Measurements from ENCODE around the gene KCNJ14. TPM values are rescaled to one million over a fixed set of nuclear protein-coding genes. Genes with fewer than 3 reads are reported as not detected.

KCNJ14 gene
- total RNA-seq, 4 donors from 2014 or later, result 0.56 to 2.2 (median 1.1) TPM

DNA sequence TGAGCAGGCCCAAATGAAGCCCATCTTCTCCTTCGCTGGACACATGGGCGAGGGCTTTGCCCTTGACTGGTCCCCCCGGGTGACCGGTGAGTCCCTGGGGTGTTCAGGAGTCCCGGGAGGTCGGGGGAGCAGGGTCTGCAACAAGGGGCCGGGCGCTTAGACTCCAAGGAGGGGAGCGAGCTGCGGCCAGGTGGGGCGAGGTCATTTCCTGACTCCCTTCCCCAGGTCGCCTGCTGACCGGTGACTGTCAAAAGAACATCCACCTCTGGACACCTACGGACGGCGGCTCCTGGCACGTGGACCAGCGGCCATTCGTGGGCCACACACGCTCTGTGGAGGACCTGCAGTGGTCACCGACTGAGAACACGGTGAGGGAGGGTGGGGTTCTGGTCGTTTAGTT lies 4.9 kb upstream of the KCNJ14 start:
- ATAC-seq (ENCODE audit: low FRiP score), result no peak
- no peak for DNase-seq (ENCODE audit: low spot score)
- TF ChIP-seq, protein P1, sequence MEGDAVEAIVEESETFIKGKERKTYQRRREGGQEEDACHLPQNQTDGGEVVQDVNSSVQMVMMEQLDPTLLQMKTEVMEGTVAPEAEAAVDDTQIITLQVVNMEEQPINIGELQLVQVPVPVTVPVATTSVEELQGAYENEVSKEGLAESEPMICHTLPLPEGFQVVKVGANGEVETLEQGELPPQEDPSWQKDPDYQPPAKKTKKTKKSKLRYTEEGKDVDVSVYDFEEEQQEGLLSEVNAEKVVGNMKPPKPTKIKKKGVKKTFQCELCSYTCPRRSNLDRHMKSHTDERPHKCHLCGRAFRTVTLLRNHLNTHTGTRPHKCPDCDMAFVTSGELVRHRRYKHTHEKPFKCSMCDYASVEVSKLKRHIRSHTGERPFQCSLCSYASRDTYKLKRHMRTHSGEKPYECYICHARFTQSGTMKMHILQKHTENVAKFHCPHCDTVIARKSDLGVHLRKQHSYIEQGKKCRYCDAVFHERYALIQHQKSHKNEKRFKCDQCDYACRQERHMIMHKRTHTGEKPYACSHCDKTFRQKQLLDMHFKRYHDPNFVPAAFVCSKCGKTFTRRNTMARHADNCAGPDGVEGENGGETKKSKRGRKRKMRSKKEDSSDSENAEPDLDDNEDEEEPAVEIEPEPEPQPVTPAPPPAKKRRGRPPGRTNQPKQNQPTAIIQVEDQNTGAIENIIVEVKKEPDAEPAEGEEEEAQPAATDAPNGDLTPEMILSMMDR (IDR thresholded peaks at IDR 0.05), result no peak

DNA sequence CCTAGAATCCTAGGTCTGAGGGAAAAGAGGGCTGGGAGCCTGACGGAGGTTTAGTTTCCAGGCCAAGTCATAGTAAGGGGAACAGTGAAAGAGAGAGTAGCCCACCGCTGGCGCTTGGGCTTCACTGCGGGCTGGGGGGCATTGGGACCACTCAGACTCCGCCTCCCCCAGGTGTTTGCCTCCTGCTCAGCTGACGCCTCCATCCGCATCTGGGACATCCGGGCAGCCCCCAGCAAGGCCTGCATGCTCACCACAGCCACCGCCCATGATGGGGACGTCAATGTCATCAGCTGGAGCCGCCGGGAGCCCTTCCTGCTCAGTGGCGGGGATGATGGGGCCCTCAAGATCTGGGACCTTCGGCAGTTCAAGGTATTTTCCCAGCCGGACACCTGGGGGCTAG lies 4.5 kb upstream of the KCNJ14 start:
- TF ChIP-seq, protein P1 (IDR thresholded peaks at IDR 0.05), result no peak
- no peak for DNase-seq (ENCODE audit: low spot score)
- no peak for ATAC-seq (ENCODE audit: low FRiP score)

DNA sequence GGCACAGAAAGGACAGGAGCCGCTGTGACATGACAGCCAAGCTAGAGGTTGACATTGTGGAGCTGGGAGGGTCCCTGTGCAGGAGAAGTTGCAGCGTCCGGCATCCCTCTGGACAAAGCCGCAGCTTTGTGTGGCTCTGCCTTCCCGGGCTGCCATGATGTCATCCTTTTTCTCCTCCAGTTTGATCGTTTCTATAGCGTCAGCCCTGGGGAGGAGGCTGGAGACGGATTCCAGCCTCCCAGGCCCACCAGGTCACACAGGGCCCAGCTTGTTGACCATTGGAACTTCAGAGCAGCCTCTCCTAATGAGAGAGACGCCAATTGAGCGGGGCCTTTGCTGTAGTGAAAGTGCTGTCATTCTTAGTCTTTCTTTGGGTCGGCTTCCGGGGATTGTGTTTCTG lies 3.8 kb upstream of the KCNJ14 start:
- TF ChIP-seq, protein P1 (IDR thresholded peaks at IDR 0.05), result no peak
- ATAC-seq (ENCODE audit: low FRiP score) (no peak), DNase-seq (ENCODE audit: low spot score) (no peak)

DNA sequence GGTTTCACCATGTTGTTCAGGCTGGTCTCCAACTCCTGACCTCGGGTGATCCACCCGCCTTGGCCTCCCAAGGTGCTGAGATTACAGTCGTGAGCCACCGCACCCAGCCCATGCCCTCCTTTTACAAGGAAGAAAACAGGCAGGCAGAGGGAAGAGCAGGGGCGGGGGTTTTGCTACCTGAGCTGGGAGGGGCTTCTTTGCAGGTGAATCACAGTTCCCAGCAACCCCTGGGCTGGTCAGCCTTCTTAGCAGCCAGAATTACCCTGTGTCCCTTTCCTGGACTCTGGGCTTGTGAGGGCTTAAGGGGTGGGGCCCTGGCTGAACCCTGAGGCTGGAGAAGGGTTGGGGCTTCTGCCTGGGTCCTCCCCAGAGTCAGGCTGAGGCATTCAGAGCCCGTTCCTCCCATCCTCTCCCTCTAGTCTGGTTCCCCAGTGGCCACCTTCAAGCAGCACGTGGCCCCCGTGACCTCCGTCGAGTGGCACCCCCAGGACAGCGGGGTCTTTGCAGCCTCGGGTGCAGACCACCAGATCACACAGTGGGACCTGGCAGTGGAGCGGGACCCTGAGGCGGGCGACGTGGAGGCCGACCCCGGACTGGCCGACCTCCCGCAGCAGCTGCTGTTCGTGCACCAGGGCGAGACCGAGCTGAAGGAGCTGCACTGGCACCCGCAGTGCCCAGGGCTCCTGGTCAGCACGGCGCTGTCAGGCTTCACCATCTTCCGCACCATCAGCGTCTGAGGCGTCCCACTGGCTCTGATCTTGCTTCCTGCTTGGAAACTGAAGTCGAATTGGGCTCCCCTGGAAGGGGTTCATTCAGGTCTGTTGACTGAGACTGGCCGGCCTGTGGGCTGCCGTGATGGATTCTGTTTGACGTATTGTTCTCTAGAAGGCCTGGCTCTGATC lies 2.8 kb upstream of the KCNJ14 start:
- TF ChIP-seq, protein P1 (IDR thresholded peaks at IDR 0.05), result no peak
- ATAC-seq (ENCODE audit: low FRiP score), result no peak
- DNase-seq (ENCODE audit: low spot score), result no peak

DNA sequence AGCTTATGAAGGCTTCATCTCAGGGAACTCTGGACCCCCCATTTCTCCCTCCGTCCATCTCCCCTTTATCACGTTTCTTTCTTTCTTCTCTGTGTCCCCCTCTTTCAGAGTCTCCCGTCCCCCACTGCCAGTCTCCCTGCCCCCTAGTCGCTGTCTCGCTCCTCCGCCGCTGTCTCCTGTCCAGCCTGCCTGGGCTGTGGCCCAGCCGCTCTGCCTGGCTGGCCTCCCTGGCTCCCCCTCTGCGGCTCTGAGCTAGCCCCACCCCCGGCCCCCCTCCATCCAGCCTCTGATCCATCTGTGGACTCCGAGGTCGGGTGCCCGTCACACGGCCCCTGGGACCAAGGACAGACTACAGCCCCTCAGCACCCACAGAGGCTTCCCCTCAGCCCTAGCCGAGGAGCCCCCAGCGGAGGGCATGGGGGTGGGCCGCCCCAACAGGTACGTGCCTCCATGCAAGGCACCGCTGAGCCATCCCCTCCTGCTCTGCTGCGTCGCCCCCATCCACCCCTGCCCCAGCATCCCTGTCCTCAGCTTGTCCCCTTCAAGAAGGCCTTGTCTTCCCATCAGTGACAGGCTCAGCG lies 1.1 kb upstream of the KCNJ14 start:
- DNase-seq (ENCODE audit: low spot score) (no peak), ATAC-seq (ENCODE audit: low FRiP score) (no peak)
- TF ChIP-seq, protein P1 (IDR thresholded peaks at IDR 0.05), result no peak

DNA sequence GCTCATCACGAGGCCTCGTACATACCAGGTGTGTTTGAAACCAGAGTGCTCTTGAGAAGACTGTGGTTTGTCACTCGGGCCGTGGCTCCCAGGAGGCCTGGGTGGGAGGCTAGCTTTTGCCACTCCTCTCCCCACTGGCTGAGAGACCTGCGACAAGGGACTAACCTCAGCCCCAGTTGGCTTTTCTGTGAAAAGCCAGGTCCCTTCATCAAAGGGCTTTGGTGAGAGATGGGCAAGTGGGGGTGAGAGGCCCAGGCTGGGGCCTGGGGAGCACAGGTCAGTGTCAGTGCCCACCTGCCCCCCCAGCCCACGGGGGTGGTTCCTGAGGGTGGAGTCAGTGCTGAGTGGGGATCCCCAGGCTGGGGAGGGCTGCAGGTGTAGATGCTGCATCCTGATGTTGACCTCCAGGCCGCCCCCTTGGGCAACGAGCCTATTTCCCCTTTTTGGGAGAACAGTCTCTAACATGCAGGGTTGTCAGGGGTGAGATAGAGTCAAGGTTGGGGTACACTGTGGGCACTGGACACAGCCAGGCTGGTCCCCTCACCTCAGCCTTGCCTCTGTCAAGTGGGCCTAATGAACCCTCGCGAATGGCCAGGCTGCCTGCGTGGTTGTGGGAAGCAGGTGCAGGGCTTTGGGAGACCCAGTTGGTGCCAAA lies 661 bp downstream of the KCNJ14 start:
- ATAC-seq (ENCODE audit: low FRiP score) (peak; percentile 9), DNase-seq (ENCODE audit: low spot score) (no peak)
- TF ChIP-seq, protein P1 (IDR thresholded peaks at IDR 0.05), result no peak
